SKM-1 treated with dmso at 0.1 percent for 144 hours (cell line): ENCODE measurements around the gene C1QB.

Source experiments
- DNase-seq: peaks from one replicate; lab custom pipeline; 2025; ENCODE audit not compliant: unreplicated experiment; lab: John Stamatoyannopoulos, UW

C1QB gene

DNA sequence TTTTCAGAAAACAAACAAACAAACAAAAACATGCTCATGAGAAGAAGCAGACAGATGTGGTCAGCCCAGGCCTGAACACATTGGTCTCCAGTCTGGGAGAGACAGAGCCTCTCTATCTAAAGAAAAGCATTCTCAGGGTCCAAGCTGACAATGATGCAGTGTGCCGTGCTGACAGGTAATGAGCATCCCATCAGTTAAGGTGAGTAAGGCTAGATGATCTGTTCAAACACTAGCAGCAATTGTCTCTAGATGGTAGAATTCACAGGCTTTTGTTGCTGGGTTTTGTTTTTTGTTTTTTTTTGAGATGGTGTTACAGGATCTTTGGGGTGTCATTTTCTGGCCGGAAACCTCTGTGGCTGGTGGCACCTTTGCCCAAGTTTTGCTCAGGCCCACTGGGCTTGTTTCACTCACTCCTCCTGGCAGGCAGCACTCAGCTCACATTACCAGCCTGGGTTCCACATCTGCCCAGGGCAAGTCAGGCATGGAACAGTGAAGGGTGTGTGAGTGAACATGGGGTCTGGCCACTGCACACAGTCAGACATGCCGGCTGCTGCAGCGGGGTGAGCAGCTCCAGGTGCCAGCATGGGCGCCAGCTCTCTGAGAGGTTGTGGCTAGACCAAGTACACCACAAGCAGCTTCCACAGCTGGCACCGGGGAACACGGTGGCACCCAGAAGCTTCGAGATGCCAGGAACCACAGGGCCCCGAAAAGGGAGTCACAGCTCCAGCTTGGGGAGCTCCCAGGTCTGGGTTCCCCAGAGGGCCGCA lies 19.2 kb upstream of the C1QB start:
- DNase-seq = no peak

GRCh38 chr1:22635436-22635835 lies 17.6 kb upstream of the C1QB start:
- no peak for DNase-seq

DNA sequence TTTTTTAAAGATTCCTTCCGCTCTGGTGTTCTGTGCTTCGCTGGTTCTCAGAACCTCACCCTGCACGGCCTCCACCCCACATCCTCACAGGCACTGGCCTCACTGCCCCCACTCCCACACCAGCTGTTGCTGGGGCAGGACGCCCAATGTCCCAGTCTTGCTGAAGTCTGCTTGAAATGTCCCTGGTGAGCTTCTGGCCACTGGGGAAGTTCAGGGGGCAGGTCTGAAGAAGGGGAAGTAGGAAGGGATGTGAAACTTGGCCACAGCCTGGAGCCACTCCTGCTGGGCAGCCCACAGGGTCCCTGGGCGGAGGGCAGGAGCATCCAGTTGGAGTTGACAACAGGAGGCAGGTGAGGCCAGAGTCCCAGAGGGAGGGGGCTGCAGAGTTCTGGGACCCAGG lies 16.7 kb upstream of the C1QB start, which contains the start of gene C1QA:
TSS of gene C1QA (plus strand) at position 276 of the 400 bp plus-strand sequence. CDS start 989 bp downstream, outside the sequence.
- DNase-seq = peak; percentile 13

DNA sequence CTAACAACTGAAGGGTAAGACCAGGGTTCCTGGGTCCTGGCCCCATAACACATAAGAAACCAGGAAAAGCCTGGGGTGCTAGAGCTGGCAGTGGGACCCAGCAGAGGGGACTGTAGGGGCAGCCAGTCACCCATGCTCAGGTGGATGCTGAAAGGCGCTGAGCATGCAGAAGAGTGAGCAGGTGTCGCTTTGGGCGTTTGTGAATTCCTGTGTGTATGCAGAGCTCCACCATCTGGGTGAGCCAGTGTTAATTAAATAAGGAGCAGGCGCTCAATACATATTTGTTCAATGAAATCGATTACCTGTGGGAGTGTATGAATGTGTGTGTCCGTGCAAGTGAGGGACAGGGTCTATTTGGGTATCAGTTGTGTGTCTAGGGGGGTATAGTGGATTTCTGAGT lies 16.1 kb upstream of the C1QB start:
- DNase-seq = no peak

DNA sequence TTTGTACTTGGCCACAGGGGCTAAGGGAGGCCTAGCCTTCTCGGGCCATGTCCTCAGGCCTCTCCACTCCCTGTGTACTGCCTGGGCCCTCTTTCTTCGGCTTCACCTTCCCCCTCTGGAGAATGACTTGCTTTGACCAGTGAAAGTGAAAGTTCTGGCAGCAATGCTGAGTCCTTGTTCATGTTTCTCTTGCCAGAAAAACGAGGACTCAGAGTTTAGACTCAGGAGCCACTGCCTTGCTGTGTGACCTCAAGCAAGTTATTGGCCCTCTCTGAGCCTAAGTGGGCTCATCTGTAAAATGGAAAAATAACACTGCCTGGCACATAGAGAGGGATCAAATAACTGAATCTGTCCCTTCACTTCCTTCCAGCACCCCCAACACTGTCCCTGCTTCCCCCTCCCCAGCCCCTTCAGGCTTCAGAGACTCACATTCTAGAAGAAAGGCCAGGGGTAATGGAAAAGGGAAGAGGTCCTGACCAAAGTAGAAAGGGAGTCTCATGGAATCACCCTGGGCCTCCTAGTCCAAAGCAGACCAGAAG lies 15.1 kb upstream of the C1QB start:
- DNase-seq = no peak

DNA sequence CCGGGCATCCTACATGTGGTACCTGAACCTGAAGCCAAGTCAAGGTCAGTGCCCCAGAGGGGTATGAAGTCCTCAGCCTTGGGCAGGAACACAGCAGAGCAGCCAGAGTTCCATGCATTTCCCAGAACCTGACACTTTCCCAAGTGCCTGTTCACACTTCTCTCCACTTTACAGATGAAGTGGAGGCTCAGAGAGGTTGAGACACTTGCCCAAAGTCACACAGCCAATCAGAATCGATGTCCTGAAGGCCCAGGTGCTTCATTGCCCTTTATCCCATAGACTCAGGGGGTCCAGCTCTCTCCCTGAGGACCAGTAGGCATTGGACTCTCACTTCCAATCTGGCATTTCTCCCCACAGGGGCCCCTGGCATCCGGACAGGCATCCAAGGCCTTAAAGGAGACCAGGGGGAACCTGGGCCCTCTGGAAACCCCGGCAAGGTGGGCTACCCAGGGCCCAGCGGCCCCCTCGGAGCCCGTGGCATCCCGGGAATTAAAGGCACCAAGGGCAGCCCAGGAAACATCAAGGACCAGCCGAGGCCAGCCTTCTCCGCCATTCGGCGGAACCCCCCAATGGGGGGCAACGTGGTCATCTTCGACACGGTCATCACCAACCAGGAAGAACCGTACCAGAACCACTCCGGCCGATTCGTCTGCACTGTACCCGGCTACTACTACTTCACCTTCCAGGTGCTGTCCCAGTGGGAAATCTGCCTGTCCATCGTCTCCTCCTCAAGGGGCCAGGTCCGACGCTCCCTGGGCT lies 14.4 kb upstream of the C1QB start:
- DNase-seq = no peak

DNA sequence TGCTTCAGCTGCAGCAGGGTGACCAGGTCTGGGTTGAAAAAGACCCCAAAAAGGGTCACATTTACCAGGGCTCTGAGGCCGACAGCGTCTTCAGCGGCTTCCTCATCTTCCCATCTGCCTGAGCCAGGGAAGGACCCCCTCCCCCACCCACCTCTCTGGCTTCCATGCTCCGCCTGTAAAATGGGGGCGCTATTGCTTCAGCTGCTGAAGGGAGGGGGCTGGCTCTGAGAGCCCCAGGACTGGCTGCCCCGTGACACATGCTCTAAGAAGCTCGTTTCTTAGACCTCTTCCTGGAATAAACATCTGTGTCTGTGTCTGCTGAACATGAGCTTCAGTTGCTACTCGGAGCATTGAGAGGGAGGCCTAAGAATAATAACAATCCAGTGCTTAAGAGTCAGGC lies 13.8 kb upstream of the C1QB start:
- DNase-seq = no peak

DNA sequence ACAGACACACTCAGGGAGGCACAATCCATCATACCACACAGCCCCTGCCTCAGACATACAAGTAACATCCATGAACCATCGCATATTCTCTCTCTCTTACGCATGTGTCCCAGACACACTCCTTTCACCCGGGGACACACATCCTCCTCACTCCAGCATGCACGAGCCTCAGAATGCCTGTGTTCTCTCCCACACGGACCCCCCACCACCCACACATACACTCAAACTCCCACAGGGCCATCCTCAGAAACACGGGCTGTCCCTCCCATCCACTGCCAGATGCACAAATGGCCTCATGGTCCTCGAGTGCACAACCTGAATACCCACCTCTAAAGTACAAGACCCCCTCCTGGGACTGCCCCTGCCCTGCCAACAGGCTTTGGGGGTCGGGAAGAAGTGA lies 11.8 kb upstream of the C1QB start:
- no peak for DNase-seq

GRCh38 chr1:22641906-22642636 lies 11.0 kb upstream of the C1QB start:
- peak; percentile 43 for DNase-seq

GRCh38 chr1:22643381-22643780 lies 9.7 kb upstream of the C1QB start, which contains the start of gene C1QC:
C1QC (plus strand) TSS chr1:22643633; CDS start chr1:22644024, 391 bp downstream.
- DNase-seq = no peak

DNA sequence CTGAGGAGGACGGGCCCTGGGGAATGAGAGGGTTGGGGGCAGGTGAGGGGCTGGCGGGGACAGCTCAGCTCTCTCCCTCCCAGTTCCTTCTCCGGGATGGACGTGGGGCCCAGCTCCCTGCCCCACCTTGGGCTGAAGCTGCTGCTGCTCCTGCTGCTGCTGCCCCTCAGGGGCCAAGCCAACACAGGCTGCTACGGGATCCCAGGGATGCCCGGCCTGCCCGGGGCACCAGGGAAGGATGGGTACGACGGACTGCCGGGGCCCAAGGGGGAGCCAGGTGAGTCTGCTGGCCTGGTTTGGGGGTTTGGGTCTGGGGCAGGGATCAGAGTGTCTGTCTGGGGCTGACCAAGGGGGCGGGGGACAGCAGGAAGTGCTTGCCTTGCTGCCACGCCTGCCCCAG lies 9.1 kb upstream of the C1QB start:
- no peak for DNase-seq

GRCh38 chr1:22645931-22646330 lies 7.1 kb upstream of the C1QB start:
- DNase-seq = no peak

DNA sequence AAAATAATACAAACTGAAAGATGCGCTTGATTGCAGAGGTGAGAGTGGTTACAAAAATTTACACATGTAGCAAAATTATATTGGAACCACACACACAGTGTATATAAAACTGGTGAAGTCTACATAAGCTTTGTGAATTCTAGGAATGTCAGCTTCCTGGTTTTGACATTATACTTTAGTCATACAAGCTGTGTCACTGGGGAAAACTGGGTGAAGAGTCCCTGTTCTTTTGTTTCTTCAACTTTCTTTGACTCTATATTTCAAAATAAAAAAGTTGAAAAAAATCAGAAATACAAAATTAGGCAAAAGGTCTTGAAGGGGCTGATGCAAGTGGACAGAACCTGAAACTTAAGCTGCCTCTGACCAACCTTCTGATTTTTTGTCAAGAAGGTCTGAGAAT lies 6.7 kb upstream of the C1QB start:
- no peak for DNase-seq

GRCh38 chr1:22650089-22650693 lies 2.8 kb upstream of the C1QB start:
- no peak for DNase-seq

- peak; percentile 10 for DNase-seq
These were observed 837 bp upstream of the C1QB start for GRCh38 chr1:22651941-22652856.

DNA sequence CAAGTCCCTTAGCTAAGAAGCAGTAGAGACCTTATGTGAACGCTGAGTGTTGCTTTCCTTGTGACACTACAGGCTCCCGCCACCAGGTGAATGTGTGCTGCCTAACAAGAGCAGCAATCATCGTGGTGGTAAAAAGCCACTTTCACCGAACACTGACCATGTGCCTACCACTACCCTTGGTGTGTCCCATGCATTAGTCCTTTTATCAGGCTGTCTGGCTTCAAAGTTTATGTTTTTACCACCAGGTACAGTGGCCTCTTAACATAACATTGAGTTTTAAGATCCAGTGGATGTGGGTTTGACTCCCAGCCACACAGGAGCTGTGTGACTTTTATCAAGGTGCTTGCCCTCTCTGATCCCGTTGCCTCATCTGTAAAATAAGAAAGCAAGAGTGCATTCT lies 1.7 kb downstream of the C1QB start:
- no peak for DNase-seq

DNA sequence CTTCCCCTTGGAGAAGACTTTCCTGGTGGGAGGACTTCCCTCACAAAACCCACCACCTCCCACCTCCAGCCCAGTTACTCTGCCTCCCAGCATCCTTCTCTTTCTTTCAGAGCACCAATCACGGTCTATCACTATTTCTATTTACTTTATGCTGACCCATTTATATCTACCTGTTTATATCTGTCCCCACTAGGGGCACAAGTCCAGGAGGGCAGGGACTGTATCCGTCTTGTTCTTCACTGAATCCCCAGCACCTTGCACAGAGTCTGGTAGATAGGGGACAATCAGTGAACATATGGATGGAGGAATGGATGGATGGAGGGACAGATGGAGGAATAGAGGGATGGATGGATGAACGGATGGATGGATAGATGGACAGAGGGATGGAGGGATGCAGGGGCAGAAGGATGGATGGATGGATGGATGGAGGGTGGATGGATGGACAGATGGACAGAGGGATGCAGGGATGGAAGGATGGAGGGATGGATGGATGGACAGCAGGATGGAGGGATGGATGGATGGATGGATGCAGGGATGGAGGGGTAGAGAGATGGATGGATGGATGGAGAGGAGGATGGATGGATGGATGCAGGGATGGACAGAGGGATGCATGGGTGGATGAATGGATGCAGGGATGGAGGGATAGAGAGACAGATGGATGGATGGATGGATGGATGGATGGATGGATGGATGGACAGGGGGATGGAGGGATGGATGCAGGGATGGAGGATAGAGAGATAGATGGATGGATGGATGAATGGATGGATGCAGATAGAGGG lies 5.5 kb downstream of the C1QB start:
- no peak for DNase-seq

DNA sequence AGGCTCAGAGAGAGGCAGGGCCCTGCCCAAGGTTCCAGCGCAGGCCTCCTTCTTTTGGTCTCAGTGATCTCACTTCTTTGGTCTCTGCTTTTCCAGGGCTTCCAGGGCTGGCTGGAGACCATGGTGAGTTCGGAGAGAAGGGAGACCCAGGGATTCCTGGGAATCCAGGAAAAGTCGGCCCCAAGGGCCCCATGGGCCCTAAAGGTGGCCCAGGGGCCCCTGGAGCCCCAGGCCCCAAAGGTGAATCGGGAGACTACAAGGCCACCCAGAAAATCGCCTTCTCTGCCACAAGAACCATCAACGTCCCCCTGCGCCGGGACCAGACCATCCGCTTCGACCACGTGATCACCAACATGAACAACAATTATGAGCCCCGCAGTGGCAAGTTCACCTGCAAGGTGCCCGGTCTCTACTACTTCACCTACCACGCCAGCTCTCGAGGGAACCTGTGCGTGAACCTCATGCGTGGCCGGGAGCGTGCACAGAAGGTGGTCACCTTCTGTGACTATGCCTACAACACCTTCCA lies 7.7 kb downstream of the C1QB start:
- DNase-seq = no peak

DNA sequence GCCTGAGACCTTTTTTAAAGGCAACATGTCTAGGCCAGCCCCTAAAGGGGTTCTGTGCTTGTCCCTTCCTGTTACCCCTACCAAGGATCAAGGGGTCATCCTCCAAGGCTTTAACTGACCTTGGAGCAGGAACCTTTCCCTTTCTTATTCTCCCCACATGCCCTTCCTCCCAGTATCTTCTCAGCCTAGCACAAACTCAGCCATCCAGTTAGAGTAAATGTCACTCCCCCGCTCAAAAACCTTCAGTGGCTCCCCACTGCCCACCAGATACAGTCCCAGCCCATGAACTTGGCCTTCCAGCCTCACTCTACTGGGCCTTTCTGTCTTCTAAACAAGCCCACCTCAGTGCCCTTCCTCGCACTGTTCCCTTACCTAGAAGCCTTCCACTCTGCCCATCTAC lies 8.8 kb downstream of the C1QB start:
- DNase-seq = no peak
